ENCODE results near the gene HYCC1.
"Not testable (repeated sequence)": the region's sequence is repeated elsewhere in the genome, so short reads cannot be mapped to it uniquely, and the experiment has no call there.

The HYCC1 gene

DNA sequence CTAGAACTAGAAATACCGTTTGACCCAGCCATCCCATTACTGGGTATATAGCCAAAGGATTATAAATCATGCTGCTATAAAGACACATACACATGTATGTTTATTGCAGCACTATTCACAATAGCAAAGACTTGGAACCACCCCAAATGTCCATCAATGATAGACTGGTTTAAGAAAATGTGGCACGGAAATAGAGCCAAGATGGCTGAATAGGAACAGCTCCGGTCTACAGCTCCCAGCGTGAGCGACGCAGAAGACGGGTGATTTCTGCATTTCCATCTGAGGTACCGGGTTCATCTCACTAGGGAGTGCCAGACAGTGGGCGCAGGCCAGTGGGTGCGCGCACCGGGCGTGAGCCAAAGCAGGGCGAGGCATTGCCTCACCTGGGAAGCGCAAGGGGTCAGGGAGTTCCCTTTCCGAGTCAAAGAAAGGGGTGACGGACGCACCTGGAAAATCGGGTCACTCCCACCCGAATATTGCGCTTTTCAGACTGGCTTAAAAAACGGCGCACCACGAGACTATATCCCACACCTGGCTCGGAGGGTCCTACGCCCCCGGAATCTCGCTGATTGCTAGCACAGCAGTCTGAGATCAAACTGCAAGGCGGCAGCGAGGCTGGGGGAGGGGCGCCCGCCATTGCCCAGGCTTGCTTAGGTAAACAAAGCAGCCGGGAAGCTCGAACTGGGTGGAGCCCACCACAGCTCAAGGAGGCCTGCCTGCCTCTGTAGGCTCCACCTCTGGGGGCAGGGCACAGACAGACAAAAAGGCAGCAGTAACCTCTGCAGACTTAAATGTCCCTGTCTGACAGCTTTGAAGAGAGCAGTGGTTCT is 21.8 kb upstream of the HYCC1 start:
- not testable (repeated sequence) for H3K4me1 ChIP-seq (ENCODE audit: control insufficient read depth, insufficient read depth, low read length); H3K4me2 ChIP-seq (ENCODE audit: low read length); H3K27me3 ChIP-seq (ENCODE audit: control insufficient read depth, insufficient read depth, low read length); H3K9me3 ChIP-seq (replicated peaks; ENCODE audit: low read length); H3K36me3 ChIP-seq (ENCODE audit: insufficient read depth, low read length); H3K4me3 ChIP-seq (ENCODE audit: low read length); H3K9ac ChIP-seq (ENCODE audit: low read depth, low read length)

DNA sequence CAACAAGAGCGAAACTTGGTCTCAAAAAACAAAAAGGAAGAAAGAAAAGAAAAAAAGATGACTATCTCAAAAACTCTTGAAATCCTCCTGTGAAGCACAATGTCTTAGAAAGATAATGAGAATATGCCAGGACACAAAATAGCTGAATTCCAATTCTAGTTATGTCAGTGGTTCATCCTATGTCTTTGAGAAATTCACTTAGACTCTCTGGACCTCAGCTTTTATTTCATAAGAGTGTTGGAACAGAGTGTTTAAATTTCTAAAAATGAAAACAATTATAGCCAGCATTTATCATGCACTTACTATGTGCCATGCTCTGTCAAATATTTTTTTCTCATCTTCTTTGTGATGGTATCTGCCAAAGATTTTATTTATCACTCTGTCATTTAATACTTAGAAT is 13.3 kb upstream of the HYCC1 start:
- no peak overlapping the region for H3K9ac ChIP-seq (ENCODE audit: low read depth, low read length)
- no peak overlapping the region for H3K4me2 ChIP-seq (ENCODE audit: low read length)
- H3K27me3 ChIP-seq (ENCODE audit: control insufficient read depth, insufficient read depth, low read length) = no peaks in the 10 kb centered on the region
- H3K4me1 ChIP-seq (ENCODE audit: control insufficient read depth, insufficient read depth, low read length) = peaks cover 9% of the 10 kb centered on the region
- no peaks in the 10 kb centered on the region for H3K36me3 ChIP-seq (ENCODE audit: insufficient read depth, low read length)
- H3K9me3 ChIP-seq (replicated peaks; ENCODE audit: low read length) = no peaks in the 10 kb centered on the region
- H3K4me3 ChIP-seq (ENCODE audit: low read length) = no peak overlapping the region

DNA sequence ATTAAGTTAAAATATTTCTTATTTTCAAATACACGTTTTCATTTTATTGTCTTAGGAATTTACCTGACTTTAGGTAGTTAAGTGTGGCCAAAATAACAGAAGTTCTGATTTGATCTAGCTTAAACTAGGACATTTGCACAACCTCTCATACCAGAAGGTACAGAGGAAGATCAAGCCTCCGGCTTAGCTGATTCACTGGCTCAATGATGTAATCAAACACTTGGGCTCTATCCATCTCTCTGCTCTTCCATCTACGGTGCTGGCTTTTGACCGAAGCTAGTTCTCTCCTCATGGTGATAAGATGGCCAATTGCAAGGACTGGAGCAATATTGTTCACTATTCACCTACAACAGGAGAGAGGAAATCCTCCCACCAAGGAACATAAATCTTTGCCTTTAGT is 12.2 kb upstream of the HYCC1 start:
- Histone ChIP-seq H3K9me3 (replicated peaks; ENCODE audit: low read length) (no peaks in the 10 kb centered on the region), H3K4me1 (ENCODE audit: control insufficient read depth, insufficient read depth, low read length) (peaks cover 19% of the 10 kb centered on the region), H3K4me3 (ENCODE audit: low read length) (no peak overlapping the region), H3K36me3 (ENCODE audit: insufficient read depth, low read length) (no peaks in the 10 kb centered on the region), H3K9ac (ENCODE audit: low read depth, low read length) (no peak overlapping the region), H3K4me2 (ENCODE audit: low read length) (no peak overlapping the region), H3K27me3 (ENCODE audit: control insufficient read depth, insufficient read depth, low read length) (no peaks in the 10 kb centered on the region)

DNA sequence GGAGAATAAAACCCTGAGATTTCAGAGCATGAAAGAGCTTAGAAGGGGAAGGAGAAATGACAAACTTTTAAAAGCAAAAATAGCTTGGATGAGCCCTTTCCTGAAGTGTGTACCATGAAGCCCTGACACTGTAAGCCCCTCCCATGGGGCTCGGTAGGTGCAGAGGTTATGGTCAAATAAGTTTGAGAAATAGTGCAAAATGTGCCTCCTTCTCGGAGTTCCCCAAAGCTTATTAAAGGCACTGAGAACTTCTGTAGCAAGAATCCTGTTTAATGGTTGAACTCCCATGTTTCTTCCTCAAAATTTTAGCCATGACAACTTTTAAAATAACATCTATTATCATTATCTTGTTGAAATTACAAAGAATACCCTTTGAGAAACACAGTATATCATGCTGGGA is 10.5 kb upstream of the HYCC1 start:
- Histone ChIP-seq H3K9ac (ENCODE audit: low read depth, low read length) (no peak overlapping the region), H3K9me3 (replicated peaks; ENCODE audit: low read length) (no peaks in the 10 kb centered on the region), H3K27me3 (ENCODE audit: control insufficient read depth, insufficient read depth, low read length) (no peaks in the 10 kb centered on the region), H3K4me2 (ENCODE audit: low read length) (no peak overlapping the region), H3K4me1 (ENCODE audit: control insufficient read depth, insufficient read depth, low read length) (peaks cover 29% of the 10 kb centered on the region), H3K36me3 (ENCODE audit: insufficient read depth, low read length) (no peaks in the 10 kb centered on the region), H3K4me3 (ENCODE audit: low read length) (no peak overlapping the region)

DNA sequence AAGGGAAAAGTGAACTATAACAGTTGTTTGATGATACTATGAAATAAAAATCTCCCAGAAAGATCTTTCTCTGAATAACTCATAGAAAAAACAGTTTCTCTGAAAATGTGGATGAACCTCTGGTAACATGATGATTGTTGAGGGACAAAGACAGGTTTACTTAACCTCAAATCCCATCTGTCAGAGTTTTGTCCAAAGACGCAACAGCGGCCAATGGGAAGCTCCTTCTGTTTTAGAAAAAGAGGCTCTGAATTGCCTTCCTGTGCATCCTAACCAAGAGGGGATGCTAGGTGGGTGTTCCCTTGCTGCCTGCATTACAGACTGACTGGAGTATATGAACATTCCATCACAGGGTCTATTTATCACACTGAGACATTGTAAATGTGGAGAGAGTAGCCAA is 8.9 kb upstream of the HYCC1 start:
- Histone ChIP-seq H3K9ac (ENCODE audit: low read depth, low read length) (no peak overlapping the region), H3K4me1 (ENCODE audit: control insufficient read depth, insufficient read depth, low read length) (peaks cover 29% of the 10 kb centered on the region), H3K4me2 (ENCODE audit: low read length) (peak overlapping the region; percentile 37), H3K4me3 (ENCODE audit: low read length) (no peak overlapping the region), H3K36me3 (ENCODE audit: insufficient read depth, low read length) (no peaks in the 10 kb centered on the region), H3K27me3 (ENCODE audit: control insufficient read depth, insufficient read depth, low read length) (no peaks in the 10 kb centered on the region), H3K9me3 (replicated peaks; ENCODE audit: low read length) (no peaks in the 10 kb centered on the region)

DNA sequence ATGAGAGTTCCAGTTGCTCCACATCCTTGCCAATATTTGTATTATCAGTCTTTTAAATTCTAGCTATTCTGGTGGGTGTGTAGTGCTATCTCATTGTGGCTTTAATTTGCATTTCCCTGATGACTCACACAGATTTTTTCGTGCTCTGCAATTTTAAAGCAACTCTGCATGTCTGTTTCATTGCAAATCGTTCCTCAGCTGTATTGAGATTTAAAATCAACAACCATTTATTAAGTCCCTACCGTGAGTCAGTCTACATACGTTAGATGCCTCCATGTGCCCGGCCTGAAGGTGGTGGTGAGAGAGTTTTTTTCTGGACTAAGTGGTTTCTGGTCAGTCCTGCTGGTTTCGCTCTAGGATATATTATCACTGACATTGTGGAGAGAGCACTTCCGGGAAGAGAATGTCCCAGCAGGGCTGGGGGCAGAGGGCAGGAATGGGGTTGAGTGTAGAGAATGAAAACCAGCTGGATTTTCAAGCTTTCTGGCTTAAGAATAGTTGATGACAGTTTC is 8.4 kb upstream of the HYCC1 start:
- Histone ChIP-seq H3K9me3 (replicated peaks; ENCODE audit: low read length) (no peaks in the 10 kb centered on the region), H3K27me3 (ENCODE audit: control insufficient read depth, insufficient read depth, low read length) (no peaks in the 10 kb centered on the region), H3K36me3 (ENCODE audit: insufficient read depth, low read length) (no peaks in the 10 kb centered on the region), H3K4me3 (ENCODE audit: low read length) (peak overlapping the region; percentile 16), H3K9ac (ENCODE audit: low read depth, low read length) (no peak overlapping the region), H3K4me2 (ENCODE audit: low read length) (peak overlapping the region; percentile 37), H3K4me1 (ENCODE audit: control insufficient read depth, insufficient read depth, low read length) (peaks cover 29% of the 10 kb centered on the region)

DNA sequence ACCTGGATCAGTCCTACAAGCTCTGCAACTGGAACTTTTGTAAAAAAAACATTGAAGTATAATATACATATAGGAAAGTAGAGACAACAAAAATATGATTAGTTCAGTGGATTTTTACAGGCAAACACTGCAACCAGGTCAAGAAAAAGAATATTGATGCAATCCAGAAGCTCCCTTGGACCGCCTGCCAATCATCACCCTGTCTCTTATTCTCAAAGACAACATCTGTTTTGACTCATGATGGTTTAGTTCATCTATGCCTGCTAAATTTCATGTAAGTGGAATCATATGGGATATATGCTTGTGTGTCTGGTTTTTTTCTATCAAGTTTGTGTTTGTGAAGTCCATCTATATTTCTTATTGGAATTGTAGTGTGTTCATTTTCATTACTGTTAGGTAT is 7.7 kb upstream of the HYCC1 start:
- Histone ChIP-seq H3K27me3 (ENCODE audit: control insufficient read depth, insufficient read depth, low read length) (no peaks in the 10 kb centered on the region), H3K4me3 (ENCODE audit: low read length) (peak overlapping the region; percentile 48), H3K36me3 (ENCODE audit: insufficient read depth, low read length) (no peaks in the 10 kb centered on the region), H3K4me1 (ENCODE audit: control insufficient read depth, insufficient read depth, low read length) (peaks cover 29% of the 10 kb centered on the region), H3K9me3 (replicated peaks; ENCODE audit: low read length) (no peaks in the 10 kb centered on the region), H3K4me2 (ENCODE audit: low read length) (peak overlapping the region; percentile 37), H3K9ac (ENCODE audit: low read depth, low read length) (peak overlapping the region; percentile 46)

DNA sequence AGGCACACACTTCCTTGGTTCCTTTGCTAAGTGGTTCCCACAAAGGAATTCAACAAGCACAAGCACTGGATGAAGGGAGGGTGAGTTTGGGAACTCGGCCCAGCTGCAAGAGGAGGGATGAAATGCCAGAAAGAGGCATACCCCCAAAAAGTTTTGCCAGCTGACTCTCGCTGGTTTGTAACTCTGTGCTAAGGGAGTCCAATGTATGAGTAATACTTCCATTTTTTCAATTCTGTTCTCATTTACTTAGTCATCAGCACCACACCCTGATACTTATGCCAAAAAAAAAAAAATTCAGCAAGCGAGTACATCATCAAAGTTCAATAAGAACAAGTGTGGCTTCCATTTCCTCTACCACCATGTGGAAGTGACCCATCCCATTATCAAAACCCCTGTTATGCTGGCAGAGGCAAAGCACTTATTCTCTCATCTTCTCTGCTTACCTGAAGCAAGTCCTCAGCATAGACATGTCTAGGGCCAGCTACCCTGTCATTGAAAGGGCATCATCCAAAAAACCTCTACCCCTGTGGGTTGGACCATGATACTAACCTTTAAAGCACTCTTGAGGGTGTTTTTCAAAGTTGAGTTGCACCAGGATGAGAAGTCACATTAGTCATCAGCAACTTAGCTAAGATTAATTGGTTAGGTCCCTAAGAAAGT is 6.9 kb upstream of the HYCC1 start:
- H3K9me3 ChIP-seq (replicated peaks; ENCODE audit: low read length) = no peaks in the 10 kb centered on the region
- H3K9ac ChIP-seq (ENCODE audit: low read depth, low read length) = peak overlapping the region; percentile 46
- peaks cover 29% of the 10 kb centered on the region for H3K4me1 ChIP-seq (ENCODE audit: control insufficient read depth, insufficient read depth, low read length)

DNA sequence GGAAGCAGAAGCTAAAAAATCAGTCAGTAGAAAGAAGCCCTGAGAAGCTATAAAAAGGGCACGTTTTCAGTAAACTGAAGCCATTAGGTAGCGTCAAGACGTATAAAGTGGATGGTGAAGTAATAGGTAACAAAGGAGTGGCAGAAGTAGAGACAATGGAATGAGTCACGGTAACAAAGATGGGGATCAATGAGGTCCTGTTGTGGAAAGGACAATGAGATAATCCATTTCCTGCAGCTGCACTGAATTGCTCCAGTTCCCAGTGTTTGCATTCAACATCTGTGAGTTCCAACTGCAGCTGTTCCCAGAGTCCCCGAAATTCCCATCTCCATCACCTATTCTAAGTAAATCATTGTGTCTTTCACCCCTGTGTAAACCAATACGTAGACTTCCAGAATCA is 4.8 kb upstream of the HYCC1 start:
- peaks cover 35% of the 10 kb centered on the region for H3K4me1 ChIP-seq (ENCODE audit: control insufficient read depth, insufficient read depth, low read length)
- H3K9ac ChIP-seq (ENCODE audit: low read depth, low read length) = no peak overlapping the region
- no peaks in the 10 kb centered on the region for H3K36me3 ChIP-seq (ENCODE audit: insufficient read depth, low read length)
- H3K27me3 ChIP-seq (ENCODE audit: control insufficient read depth, insufficient read depth, low read length) = no peaks in the 10 kb centered on the region
- H3K9me3 ChIP-seq (replicated peaks; ENCODE audit: low read length) = no peaks in the 10 kb centered on the region
- H3K4me2 ChIP-seq (ENCODE audit: low read length) = no peak overlapping the region
- H3K4me3 ChIP-seq (ENCODE audit: low read length) = no peak overlapping the region

More for the DNA sequence above, 6.9 kb upstream of the HYCC1 start:
- Histone ChIP-seq H3K4me3 (ENCODE audit: low read length) (peak overlapping the region; percentile 48), H3K27me3 (ENCODE audit: control insufficient read depth, insufficient read depth, low read length) (no peaks in the 10 kb centered on the region), H3K36me3 (ENCODE audit: insufficient read depth, low read length) (no peaks in the 10 kb centered on the region), H3K4me2 (ENCODE audit: low read length) (peak overlapping the region; percentile 38)

DNA sequence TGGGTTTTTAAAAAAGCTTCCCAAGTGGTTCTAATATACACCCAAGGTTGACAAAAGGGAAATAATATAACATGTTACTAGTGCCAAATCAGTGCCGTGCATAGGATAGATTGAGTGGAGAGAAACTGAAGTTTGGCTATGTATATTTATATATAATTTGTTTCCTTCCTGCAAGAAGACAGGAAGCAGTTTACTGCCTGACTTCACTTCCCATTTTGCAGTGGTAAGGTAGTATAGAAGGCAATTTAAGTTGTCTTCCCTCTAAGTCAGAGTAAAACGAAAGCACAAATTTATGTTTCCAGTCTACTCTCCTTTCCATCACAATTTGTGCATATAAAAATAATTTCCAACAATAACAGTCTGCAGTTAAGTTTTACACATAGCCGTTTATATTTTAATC is 3.4 kb upstream of the HYCC1 start:
- Histone ChIP-seq H3K4me1 (ENCODE audit: control insufficient read depth, insufficient read depth, low read length) (peaks cover 29% of the 10 kb centered on the region), H3K9ac (ENCODE audit: low read depth, low read length) (no peak overlapping the region), H3K36me3 (ENCODE audit: insufficient read depth, low read length) (no peaks in the 10 kb centered on the region), H3K9me3 (replicated peaks; ENCODE audit: low read length) (no peaks in the 10 kb centered on the region), H3K27me3 (ENCODE audit: control insufficient read depth, insufficient read depth, low read length) (no peaks in the 10 kb centered on the region), H3K4me2 (ENCODE audit: low read length) (no peak overlapping the region), H3K4me3 (ENCODE audit: low read length) (no peak overlapping the region)

DNA sequence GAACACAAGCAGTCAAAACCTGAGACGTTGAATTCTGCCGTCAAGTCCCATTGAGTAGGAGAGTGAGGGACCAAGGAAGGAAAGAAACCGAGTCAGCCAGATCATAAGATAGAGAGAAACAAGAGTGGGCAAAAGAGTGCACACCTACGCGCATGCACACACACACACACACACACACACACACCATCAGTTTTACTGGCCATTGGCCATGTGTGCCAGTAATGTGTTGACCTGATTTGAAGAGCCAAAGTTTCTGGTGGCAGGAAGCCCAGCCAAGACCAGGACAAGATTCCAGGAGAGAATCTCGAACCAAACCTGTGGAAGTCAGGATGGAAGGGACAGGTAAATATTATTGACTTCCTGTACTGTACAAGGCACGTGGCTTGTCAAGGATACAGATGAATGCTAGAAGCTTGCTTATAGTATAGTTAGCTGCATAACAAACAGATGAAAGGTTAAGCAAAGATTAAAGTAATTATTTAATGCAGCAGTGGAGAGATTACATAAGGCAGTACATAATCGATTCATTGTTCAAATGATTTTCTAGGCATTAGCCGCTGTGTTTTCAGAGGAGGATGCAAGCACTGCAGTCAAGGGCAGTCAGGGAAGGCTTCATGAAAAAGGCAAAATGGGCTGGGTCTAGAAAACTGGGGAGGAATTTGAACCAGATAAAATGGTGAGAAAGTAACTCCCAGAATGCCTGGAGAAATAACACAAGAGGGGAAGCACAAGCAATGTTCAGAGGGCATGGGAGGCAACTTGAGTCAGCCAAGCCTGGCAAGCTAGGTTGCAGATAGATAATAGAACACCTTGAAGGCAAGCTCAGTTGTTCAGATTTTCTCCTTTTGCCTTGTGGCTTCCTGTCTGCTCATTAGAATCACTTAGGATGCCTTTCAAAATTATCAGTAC is 2.7 kb upstream of the HYCC1 start:
- no peak overlapping the region for H3K4me3 ChIP-seq (ENCODE audit: low read length)
- no peak overlapping the region for H3K9ac ChIP-seq (ENCODE audit: low read depth, low read length)
- no peaks in the 10 kb centered on the region for H3K9me3 ChIP-seq (replicated peaks; ENCODE audit: low read length)
- no peaks in the 10 kb centered on the region for H3K36me3 ChIP-seq (ENCODE audit: insufficient read depth, low read length)
- no peak overlapping the region for H3K4me2 ChIP-seq (ENCODE audit: low read length)
- H3K4me1 ChIP-seq (ENCODE audit: control insufficient read depth, insufficient read depth, low read length) = peaks cover 30% of the 10 kb centered on the region
- no peaks in the 10 kb centered on the region for H3K27me3 ChIP-seq (ENCODE audit: control insufficient read depth, insufficient read depth, low read length)
